ENCODE data around the gene SLC22A31.

The SLC22A31 gene

DNA sequence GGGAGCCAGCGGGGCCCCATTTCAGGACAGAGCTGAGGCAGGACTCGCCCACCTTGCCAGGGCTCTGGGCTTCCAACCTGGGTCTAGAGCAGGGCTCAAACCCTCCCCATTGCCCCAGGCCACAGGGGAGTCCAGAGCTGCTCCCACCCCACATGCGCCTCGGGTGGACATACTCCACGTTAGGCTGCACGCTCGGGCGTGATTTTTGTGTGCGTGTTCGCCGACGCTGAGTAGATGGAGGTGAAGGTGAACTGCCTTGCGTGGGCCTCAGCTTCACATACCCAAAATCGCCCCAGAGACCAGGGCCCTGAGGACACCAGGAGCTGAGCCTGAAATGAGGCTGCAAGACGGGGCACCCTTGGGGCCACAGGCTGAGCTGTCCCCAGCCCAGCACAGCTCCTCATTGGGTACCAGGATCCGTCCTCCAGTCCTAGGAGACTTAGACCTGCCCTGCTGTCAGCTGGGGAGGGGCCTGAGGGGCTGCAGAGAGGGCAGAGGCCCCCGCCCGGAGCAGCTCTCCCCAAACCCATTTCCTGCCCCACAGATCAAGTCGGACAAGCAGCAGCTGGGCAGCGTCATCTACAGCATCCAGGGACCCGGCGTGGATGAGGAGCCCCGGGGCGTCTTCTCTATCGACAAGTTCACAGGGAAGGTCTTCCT, 20.6 kb downstream of the SLC22A31 start:
- Histone ChIP-seq H3K9ac (ENCODE audit: low read depth in 1 of 2, low read length in 2 of 2) (no peak overlapping the region), H3K9me3 (ENCODE audit: control insufficient read depth in 2 of 2, low read length in 2 of 2) (no peaks in the 10 kb centered on the region), H3K27me3 (ENCODE audit: control insufficient read depth in 2 of 2, insufficient read depth in 2 of 2, low read length in 2 of 2) (peaks cover 0 to 5% of the 10 kb centered on the region in 2 donors), H3K4me3 (ENCODE audit: low read length in 2 of 2) (no peak overlapping the region), H3K36me3 (ENCODE audit: control insufficient read depth in 2 of 2, insufficient read depth in 2 of 2, low read length in 2 of 2) (no peaks in the 10 kb centered on the region), H3K27ac (ENCODE audit: low read depth in 2 of 2, low read length in 2 of 2) (no peak overlapping the region), H3K4me1 (ENCODE audit: control insufficient read depth in 2 of 2, insufficient read depth in 2 of 2, low read length in 2 of 2) (no peaks in the 10 kb centered on the region)

GRCh38 chr16:89179148-89179484, 21.2 kb downstream of the SLC22A31 start:
- no peaks in the 10 kb centered on the region for H3K4me1 ChIP-seq (ENCODE audit: control insufficient read depth in 2 of 2, insufficient read depth in 2 of 2, low read length in 2 of 2)
- H3K4me3 ChIP-seq (ENCODE audit: low read length in 2 of 2) = no peak overlapping the region
- H3K27ac ChIP-seq (ENCODE audit: low read depth in 2 of 2, low read length in 2 of 2) = no peak overlapping the region
- no peaks in the 10 kb centered on the region for H3K9me3 ChIP-seq (ENCODE audit: control insufficient read depth in 2 of 2, low read length in 2 of 2)
- no peaks in the 10 kb centered on the region for H3K36me3 ChIP-seq (ENCODE audit: control insufficient read depth in 2 of 2, insufficient read depth in 2 of 2, low read length in 2 of 2)
- H3K27me3 ChIP-seq (ENCODE audit: control insufficient read depth in 2 of 2, insufficient read depth in 2 of 2, low read length in 2 of 2) = peaks cover 4 to 5% of the 10 kb centered on the region in 2 donors
- H3K9ac ChIP-seq (ENCODE audit: low read depth in 1 of 2, low read length in 2 of 2) = no peak overlapping the region

- H3K4me3 ChIP-seq (ENCODE audit: low read length in 2 of 2) = no peak overlapping the region
- H3K9ac ChIP-seq (ENCODE audit: low read depth in 1 of 2, low read length in 2 of 2) = no peak overlapping the region
- H3K9me3 ChIP-seq (ENCODE audit: control insufficient read depth in 2 of 2, low read length in 2 of 2) = no peaks in the 10 kb centered on the region
- no peak overlapping the region for H3K27ac ChIP-seq (ENCODE audit: low read depth in 2 of 2, low read length in 2 of 2)
- H3K4me1 ChIP-seq (ENCODE audit: control insufficient read depth in 2 of 2, insufficient read depth in 2 of 2, low read length in 2 of 2) = no peaks in the 10 kb centered on the region
- H3K27me3 ChIP-seq (ENCODE audit: control insufficient read depth in 2 of 2, insufficient read depth in 2 of 2, low read length in 2 of 2) = peaks cover 3 to 4% of the 10 kb centered on the region in 2 donors
- no peaks in the 10 kb centered on the region for H3K36me3 ChIP-seq (ENCODE audit: control insufficient read depth in 2 of 2, insufficient read depth in 2 of 2, low read length in 2 of 2)
Measured at GRCh38 chr16:89178453-89179147, 21.7 kb downstream of the SLC22A31 start.

- Histone ChIP-seq H3K27me3 (ENCODE audit: control insufficient read depth in 2 of 2, insufficient read depth in 2 of 2, low read length in 2 of 2) (peaks cover 3 to 9% of the 10 kb centered on the region in 2 donors), H3K4me1 (ENCODE audit: control insufficient read depth in 2 of 2, insufficient read depth in 2 of 2, low read length in 2 of 2) (no peaks in the 10 kb centered on the region), H3K9me3 (ENCODE audit: control insufficient read depth in 2 of 2, low read length in 2 of 2) (no peaks in the 10 kb centered on the region), H3K9ac (ENCODE audit: low read depth in 1 of 2, low read length in 2 of 2) (no peak overlapping the region), H3K36me3 (ENCODE audit: control insufficient read depth in 2 of 2, insufficient read depth in 2 of 2, low read length in 2 of 2) (no peaks in the 10 kb centered on the region), H3K4me3 (ENCODE audit: low read length in 2 of 2) (no peak overlapping the region), H3K27ac (ENCODE audit: low read depth in 2 of 2, low read length in 2 of 2) (no peak overlapping the region)
Measured at GRCh38 chr16:89177501-89177900, 22.8 kb downstream of the SLC22A31 start.

GRCh38 chr16:89176717-89177116, 23.6 kb downstream of the SLC22A31 start:
- Histone ChIP-seq H3K27me3 (ENCODE audit: control insufficient read depth in 2 of 2, insufficient read depth in 2 of 2, low read length in 2 of 2) (peaks cover 6 to 9% of the 10 kb centered on the region in 2 donors), H3K9me3 (ENCODE audit: control insufficient read depth in 2 of 2, low read length in 2 of 2) (no peaks in the 10 kb centered on the region), H3K9ac (ENCODE audit: low read depth in 1 of 2, low read length in 2 of 2) (no peak overlapping the region), H3K4me1 (ENCODE audit: control insufficient read depth in 2 of 2, insufficient read depth in 2 of 2, low read length in 2 of 2) (no peaks in the 10 kb centered on the region), H3K36me3 (ENCODE audit: control insufficient read depth in 2 of 2, insufficient read depth in 2 of 2, low read length in 2 of 2) (no peaks in the 10 kb centered on the region), H3K4me3 (ENCODE audit: low read length in 2 of 2) (no peak overlapping the region), H3K27ac (ENCODE audit: low read depth in 2 of 2, low read length in 2 of 2) (no peak overlapping the region)

GRCh38 chr16:89176147-89176690, 24.1 kb downstream of the SLC22A31 start:
- no peaks in the 10 kb centered on the region for H3K4me1 ChIP-seq (ENCODE audit: control insufficient read depth in 2 of 2, insufficient read depth in 2 of 2, low read length in 2 of 2)
- H3K27ac ChIP-seq (ENCODE audit: low read depth in 2 of 2, low read length in 2 of 2) = no peak overlapping the region
- H3K36me3 ChIP-seq (ENCODE audit: control insufficient read depth in 2 of 2, insufficient read depth in 2 of 2, low read length in 2 of 2) = no peaks in the 10 kb centered on the region
- H3K4me3 ChIP-seq (ENCODE audit: low read length in 2 of 2) = no peak overlapping the region
- H3K9me3 ChIP-seq (ENCODE audit: control insufficient read depth in 2 of 2, low read length in 2 of 2) = no peaks in the 10 kb centered on the region
- peaks cover 6 to 9% of the 10 kb centered on the region in 2 donors for H3K27me3 ChIP-seq (ENCODE audit: control insufficient read depth in 2 of 2, insufficient read depth in 2 of 2, low read length in 2 of 2)
- no peak overlapping the region for H3K9ac ChIP-seq (ENCODE audit: low read depth in 1 of 2, low read length in 2 of 2)

DNA sequence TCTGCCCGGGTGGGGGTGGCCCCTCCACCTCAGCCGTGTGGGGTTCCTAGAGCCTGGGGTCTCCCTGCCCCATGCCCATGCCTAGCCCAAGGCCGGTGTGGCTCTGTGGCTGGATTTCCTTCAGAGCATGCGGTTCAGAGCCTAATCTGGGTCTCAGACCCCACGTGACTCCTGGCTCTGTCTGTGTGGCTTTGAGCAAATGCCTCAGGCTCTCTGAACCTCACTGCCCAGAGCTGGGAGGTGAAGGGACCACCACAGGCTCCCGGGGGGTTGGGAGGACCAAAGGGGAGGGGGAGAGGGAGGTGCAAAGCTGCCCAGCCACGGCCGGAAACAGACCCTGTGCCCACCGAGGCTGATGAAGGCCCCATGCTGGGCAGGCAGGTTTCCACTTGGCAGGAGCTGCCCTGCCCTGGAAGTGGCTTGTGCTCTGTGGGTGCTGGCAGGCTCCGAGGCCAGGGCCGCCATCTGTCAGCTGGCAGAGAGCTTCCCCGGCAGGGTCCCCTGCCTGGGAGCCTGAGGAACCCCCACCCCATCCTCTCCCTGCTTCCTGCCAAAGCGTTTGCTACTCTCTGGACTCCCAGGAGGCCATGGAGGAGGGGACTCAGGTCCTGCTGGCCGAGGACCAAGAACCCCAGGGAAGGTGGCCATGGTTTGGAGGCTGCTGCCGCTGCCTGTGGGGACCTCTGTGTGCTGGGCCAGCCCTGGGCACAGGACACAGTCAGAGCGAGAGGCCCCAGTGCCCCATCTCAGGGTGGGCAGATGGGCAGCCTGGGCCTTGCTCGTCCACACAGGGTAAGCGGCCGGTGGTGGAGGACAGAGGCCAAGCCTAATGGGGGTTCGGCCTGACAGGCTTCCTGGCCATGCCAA, 24.8 kb downstream of the SLC22A31 start:
- peaks cover 6% of the 10 kb centered on the region in 2 donors for H3K4me1 ChIP-seq (ENCODE audit: control insufficient read depth in 2 of 2, insufficient read depth in 2 of 2, low read length in 2 of 2)
- H3K9me3 ChIP-seq (ENCODE audit: control insufficient read depth in 2 of 2, low read length in 2 of 2) = no peaks in the 10 kb centered on the region
- peaks cover 6 to 9% of the 10 kb centered on the region in 2 donors for H3K27me3 ChIP-seq (ENCODE audit: control insufficient read depth in 2 of 2, insufficient read depth in 2 of 2, low read length in 2 of 2)
- no peak overlapping the region for H3K27ac ChIP-seq (ENCODE audit: low read depth in 2 of 2, low read length in 2 of 2)
- no peak overlapping the region for H3K4me3 ChIP-seq (ENCODE audit: low read length in 2 of 2)
- H3K36me3 ChIP-seq (ENCODE audit: control insufficient read depth in 2 of 2, insufficient read depth in 2 of 2, low read length in 2 of 2) = no peaks in the 10 kb centered on the region
- H3K9ac ChIP-seq (ENCODE audit: low read depth in 1 of 2, low read length in 2 of 2) = no peak overlapping the region

- Histone ChIP-seq H3K9me3 (ENCODE audit: control insufficient read depth in 2 of 2, low read length in 2 of 2) (no peaks in the 10 kb centered on the region), H3K27ac (ENCODE audit: low read depth in 2 of 2, low read length in 2 of 2) (no peak overlapping the region), H3K4me1 (ENCODE audit: control insufficient read depth in 2 of 2, insufficient read depth in 2 of 2, low read length in 2 of 2) (peaks cover 8 to 11% of the 10 kb centered on the region in 2 donors), H3K4me3 (ENCODE audit: low read length in 2 of 2) (no peak overlapping the region), H3K9ac (ENCODE audit: low read depth in 1 of 2, low read length in 2 of 2) (no peak overlapping the region), H3K36me3 (ENCODE audit: control insufficient read depth in 2 of 2, insufficient read depth in 2 of 2, low read length in 2 of 2) (no peaks in the 10 kb centered on the region), H3K27me3 (ENCODE audit: control insufficient read depth in 2 of 2, insufficient read depth in 2 of 2, low read length in 2 of 2) (peaks cover 9 to 11% of the 10 kb centered on the region in 2 donors)
Measured at GRCh38 chr16:89174877-89175276, 25.5 kb downstream of the SLC22A31 start.

DNA sequence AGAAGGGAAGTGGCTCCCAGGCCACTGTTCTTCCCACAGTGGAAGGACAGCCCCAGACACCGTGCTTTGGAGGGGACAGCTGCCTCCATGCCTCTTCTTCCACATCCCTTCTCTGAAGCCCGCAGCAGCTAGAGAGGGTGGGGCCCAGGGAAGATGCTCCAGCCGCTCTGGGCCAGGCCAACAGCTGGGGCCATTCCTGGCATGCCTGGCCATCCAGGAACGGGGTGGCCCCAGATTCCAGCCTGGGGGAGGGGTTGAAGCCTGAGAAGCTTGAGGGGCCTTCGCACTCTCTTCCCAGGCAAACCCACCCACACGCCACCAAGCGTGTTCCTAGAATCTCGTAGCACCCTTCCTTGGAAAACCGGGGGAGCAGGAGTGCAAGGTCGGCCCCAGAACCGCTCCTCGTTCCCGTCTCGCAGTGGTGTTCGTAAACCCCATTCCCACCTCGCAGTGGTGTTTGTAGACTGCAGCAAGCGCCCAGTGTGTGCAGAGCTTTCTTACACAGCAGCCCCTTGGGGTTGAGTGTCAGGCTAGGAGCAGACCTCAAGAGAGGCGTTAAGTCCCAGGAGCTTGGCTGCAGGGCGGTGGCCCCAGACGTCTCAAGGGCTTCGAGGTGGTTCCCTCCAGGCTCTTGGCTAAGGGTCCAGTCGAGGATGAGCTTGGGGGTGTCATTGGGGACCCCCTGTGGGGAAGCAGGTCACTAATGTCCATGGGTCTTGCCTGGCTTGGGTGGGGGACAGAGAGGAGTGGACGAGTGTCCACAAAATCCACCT, 26.1 kb downstream of the SLC22A31 start:
- Histone ChIP-seq H3K36me3 (ENCODE audit: control insufficient read depth in 2 of 2, insufficient read depth in 2 of 2, low read length in 2 of 2) (no peaks in the 10 kb centered on the region), H3K9me3 (ENCODE audit: control insufficient read depth in 2 of 2, low read length in 2 of 2) (no peaks in the 10 kb centered on the region), H3K4me3 (ENCODE audit: low read length in 2 of 2) (no peak overlapping the region), H3K27ac (ENCODE audit: low read depth in 2 of 2, low read length in 2 of 2) (no peak overlapping the region), H3K27me3 (ENCODE audit: control insufficient read depth in 2 of 2, insufficient read depth in 2 of 2, low read length in 2 of 2) (peaks cover 11 to 14% of the 10 kb centered on the region in 2 donors), H3K4me1 (ENCODE audit: control insufficient read depth in 2 of 2, insufficient read depth in 2 of 2, low read length in 2 of 2) (peaks cover 8 to 11% of the 10 kb centered on the region in 2 donors), H3K9ac (ENCODE audit: low read depth in 1 of 2, low read length in 2 of 2) (no peak overlapping the region)

Data from mucosa of rectum (tissue), 2 donors.